Lower leg skin (tissue), 4 donors: ENCODE results near the gene KLHDC7B. TPM values are rescaled to one million over a fixed set of nuclear protein-coding genes. Genes with fewer than 3 reads are reported as not detected.

Source experiments
- DNase-seq, 2 donors: peaks; one replicate each; pipeline ENCODE4 v3.0.0-alpha.2; 2019; ENCODE audit warnings: low spot score in 2 of 2
- H3K4me3 ChIP-seq: fragments of 200-600 bp; sonication (generic); 2 replicates; pipeline ENCODE4 v1.5.1; 2017; ENCODE audit warnings: mild to moderate bottlenecking, low read depth; ENCODE audit not compliant: poor library complexity, severe bottlenecking
- POLR2A ChIP-seq, 2 donors: fragments of 450-650 bp; IDR thresholded peaks; one replicate each; pipeline ENCODE4 v1.6.1; 2016 to 2017; ENCODE audit warnings: antibody characterized with exemption in 2 of 2, mild to moderate bottlenecking in 1 of 2, moderate library complexity in 1 of 2
- WGBS, 2 donors: methylation state at CpG; one replicate each; pipeline ENCODE4 v1.1.5; 2018; 5-methylcytosine and 5-hydroxymethylcytosine counted together
- intact Hi-C: fragments of 100-400 bp; cut with DNase I; formaldehyde crosslinking; loops from one replicate; pipeline ENCODE4 v1.15.0; 2023; ENCODE audit warnings: low total_unique reads
- total RNA-seq, 4 donors: library from RNA; depleted of rRNA; stranded (reverse); fragments of >200 nt; gene quantifications; one replicate each; pipeline ENCODE4 v1.1.0, GENCODE V29; 2016
- TF ChIP-seq, protein P1 (sequence below), 3 donors: fragments of 450-650 bp; IDR thresholded peaks; one replicate each; pipeline ENCODE4 v1.5.1; 2016; ENCODE audit warnings: antibody characterized with exemption in 3 of 3, mild to moderate bottlenecking in 3 of 3, moderate library complexity in 2 of 3

The KLHDC7B gene
- total RNA-seq, 4 donors from 2014 or later: 0.07 to 0.10 TPM; not detected in 2

DNA sequence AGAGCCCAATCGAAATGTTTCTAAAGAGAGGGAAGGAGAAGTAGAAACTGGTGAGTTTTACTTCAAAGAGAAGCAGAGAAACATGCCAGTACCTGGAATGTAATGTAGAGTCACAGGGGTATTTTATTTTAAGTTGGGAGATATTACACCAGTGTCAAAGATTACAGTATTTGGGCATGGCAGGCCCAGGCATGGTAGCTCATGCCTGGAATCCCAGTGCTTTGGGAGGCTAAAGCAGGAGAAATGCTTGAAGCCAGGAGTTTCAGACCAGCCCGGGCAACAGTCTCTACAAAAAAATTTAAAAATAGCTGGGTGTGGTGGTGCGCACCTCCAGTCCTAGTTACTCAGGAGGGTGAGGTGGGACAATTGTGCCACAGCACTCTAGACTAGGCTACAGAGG is 14.3 kb downstream of the KLHDC7B start:
- no peak for DNase-seq
- intact Hi-C loops: no loop called here
- H3K4me3 ChIP-seq: no peak overlapping the region
- WGBS, 2 donors: 59 to 64% methylated on average over 3 of the region's 3 CpGs
- no peak for TF ChIP-seq POLR2A (IDR thresholded peaks at IDR 0.05)
- TF ChIP-seq, protein P1, sequence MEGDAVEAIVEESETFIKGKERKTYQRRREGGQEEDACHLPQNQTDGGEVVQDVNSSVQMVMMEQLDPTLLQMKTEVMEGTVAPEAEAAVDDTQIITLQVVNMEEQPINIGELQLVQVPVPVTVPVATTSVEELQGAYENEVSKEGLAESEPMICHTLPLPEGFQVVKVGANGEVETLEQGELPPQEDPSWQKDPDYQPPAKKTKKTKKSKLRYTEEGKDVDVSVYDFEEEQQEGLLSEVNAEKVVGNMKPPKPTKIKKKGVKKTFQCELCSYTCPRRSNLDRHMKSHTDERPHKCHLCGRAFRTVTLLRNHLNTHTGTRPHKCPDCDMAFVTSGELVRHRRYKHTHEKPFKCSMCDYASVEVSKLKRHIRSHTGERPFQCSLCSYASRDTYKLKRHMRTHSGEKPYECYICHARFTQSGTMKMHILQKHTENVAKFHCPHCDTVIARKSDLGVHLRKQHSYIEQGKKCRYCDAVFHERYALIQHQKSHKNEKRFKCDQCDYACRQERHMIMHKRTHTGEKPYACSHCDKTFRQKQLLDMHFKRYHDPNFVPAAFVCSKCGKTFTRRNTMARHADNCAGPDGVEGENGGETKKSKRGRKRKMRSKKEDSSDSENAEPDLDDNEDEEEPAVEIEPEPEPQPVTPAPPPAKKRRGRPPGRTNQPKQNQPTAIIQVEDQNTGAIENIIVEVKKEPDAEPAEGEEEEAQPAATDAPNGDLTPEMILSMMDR (IDR thresholded peaks at IDR 0.05): no peak

DNA sequence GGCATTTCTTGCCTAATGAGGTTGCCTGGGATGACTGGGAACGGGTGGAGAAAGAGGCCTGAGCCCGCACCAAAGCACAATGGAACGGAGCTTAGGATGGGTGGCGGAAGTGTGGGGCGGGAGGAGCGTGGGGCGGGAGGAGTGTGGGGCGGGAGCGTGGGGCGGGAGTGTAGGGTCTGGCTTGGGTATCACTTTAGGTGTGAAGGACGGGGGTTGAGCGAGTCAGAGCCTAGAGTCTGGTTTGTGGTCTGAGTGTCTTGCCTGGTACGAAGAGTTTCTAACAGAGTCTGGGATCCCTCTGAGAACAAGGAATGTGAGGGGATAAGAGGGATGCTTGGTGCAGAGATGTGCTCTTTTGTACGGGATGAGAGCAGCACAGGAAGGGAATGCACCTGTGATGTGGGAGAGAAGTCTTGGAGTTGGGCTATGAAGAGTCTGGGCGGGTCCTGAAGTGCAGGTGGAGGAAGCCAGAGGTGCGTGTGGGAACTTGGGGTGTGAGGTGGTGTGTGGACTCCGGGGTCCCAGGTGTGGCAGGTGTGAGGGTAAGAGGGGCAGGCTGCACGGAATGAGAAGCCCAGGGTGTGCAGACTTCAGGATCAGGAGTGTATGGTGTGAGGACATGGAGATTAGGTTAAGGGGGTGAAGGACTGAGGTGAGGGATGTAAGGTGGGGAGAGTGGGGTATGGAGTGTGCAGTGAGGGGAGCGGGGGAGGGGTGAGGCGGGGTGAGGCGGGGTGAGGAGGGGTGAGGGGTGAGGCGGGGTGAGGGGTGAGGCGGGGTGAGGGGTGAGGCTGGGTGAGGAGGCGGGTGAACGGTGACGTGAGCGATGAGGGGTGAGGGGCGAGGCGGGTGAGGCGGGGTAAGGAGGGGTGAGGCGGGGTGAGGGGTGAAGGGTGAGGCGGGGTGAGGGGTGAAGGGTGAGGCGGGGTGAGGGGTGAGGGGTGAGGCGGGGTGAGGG is 16.0 kb downstream of the KLHDC7B start:
- no peak overlapping the region for H3K4me3 ChIP-seq
- TF ChIP-seq POLR2A (IDR thresholded peaks at IDR 0.05): no peak
- TF ChIP-seq, protein P1 (IDR thresholded peaks at IDR 0.05): no peak
- no peak for DNase-seq
- 72 to 74% methylated on average over 18 to 19 of the region's 34 CpGs for WGBS, 2 donors
- intact Hi-C loops: no loop called here

DNA sequence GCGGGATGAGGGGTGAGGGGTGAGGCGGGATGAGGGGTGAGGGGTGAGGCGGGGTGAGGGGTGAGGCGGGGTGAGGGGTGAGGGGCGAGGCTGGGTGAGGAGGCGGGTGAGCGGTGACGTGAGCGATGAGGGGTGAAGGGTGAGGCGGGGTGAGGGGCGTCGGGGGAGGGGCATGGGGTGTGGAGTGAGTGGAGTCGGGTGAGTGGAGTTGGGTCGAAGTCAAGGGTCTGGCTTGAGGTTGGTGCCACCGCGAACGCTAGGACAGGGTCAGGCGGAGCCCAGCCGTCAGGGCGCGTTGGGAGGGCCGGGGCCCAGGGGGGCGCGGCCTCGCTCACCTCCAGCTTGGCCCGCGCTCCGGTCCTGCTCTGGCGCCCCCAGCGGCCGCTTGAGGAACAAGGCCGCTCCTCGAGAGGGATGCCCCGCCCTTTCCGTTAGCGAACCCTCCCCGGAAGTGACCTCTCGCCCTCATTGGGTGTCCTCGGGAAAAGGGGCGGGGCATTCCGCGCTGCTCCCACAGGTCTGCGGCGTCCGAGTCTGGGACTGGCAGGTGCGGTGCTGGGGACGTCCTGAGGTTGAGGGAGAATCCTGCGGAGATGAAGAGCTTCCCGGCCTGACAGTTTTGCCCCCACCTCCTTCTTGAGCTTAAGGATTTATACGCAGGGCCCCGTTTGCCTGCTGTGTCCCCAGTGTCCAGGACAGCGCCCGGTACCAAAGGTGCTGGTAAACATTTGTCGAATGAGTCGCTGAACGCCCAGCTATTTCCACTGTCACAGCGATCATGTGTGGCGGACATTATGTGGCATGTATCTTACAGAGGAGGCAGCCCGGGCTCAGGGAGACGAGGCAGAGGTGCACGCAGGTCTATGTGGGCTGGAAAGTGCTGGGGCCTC is 17.1 kb downstream of the KLHDC7B start, which contains the start of gene SYCE3:
TSS of gene SYCE3 (minus strand) at position 397 of the 890 bp plus-strand sequence. CDS start 6,514 bp downstream, outside the sequence.
- peak within 1 kb of the TSS; percentile 29 for H3K4me3 ChIP-seq
- intact Hi-C loops: no loop called here
- TF ChIP-seq POLR2A (IDR thresholded peaks at IDR 0.05): no peak
- TF ChIP-seq, protein P1 (IDR thresholded peaks at IDR 0.05): peak in 1 of 3 donors; percentile 49
- 8% methylated on average over 51 to 57 of the region's 61 CpGs for WGBS, 2 donors
- peak; percentile 96 to 99 for DNase-seq

DNA sequence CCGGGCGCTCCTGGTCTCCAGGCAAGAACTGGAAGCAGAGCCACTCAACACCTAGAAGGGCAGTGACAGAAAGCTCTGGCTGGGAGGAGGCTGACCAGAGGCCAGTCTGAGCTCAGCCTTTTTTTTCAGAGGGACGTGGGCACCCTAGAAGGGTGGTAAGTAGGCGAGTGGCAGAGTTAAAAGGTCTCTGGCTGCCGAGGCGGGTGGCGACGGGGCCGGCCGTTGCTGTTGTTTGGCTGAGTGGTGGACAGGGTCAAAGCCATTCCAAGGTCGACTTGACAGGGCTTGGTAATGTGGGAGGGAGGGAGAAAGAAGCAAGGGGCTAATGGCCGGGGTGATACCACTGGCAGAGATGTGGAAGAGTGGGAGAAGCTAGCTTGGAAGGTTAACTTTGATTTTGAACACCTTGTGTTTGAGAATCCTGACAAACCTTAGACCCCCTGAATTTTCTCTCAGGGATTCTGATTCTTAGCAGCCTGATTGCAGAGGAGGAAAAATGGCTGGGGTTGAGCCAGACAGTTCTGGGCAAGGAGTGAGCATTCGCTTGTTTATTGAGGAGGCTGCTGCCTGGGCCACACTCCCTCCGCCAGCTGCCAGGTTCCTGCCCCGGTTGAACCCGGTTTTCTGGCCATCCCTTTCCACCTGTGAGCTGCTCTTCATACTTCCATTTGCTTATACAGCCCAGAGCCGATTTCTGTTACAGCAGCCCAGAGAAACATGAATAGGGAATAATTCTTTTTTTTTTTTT is 17.9 kb downstream of the KLHDC7B start:
- H3K4me3 ChIP-seq: peak overlapping the region; percentile 29
- TF ChIP-seq, protein P1 (IDR thresholded peaks at IDR 0.05): no peak
- no peak for TF ChIP-seq POLR2A (IDR thresholded peaks at IDR 0.05)
- DNase-seq: no peak
- 19 to 20% methylated on average over 17 of the region's 17 CpGs for WGBS, 2 donors
- intact Hi-C loops: no loop called here

DNA sequence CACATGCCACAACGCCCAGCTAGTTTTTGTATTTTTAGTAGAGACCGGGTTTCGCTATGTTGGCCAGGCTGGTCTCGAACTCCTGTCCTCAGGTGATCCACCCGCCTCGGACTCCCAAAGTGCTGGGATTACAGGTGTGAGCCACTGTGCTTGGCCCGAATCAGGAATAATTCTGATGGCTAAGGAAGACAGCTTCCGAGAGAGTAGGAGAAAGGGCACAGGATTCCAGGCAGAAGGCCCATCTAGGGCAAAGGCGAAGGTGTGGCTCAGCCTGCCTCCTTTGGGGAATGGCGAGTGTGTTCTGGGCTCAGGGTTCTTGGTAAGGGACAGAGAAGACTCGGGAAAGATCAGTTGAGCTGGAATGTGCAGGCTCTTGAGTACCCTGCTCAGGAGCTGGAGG is 18.6 kb downstream of the KLHDC7B start:
- intact Hi-C loops: no loop called here
- no peak for DNase-seq
- 81 to 84% methylated on average over 11 of the region's 11 CpGs for WGBS, 2 donors

More for the DNA sequence above, 18.6 kb downstream of the KLHDC7B start:
- no peak overlapping the region for H3K4me3 ChIP-seq
- TF ChIP-seq, protein P1 (IDR thresholded peaks at IDR 0.05): no peak
- TF ChIP-seq POLR2A (IDR thresholded peaks at IDR 0.05): no peak
